ENCODE data around the gene CROCC. TPM values are rescaled to one million over a fixed set of nuclear protein-coding genes. Genes with fewer than 3 reads are reported as not detected.

The CROCC gene
- total and polyA plus RNA-seq, 9 of the 15 experiments (the other 6 are each of a cell fraction or from before 2014, with no cell fraction given): 0.17 to 15.4 (median 7.6) TPM

- TF ChIP-seq ZNF609 (CRISPR knock-in tag; IDR thresholded peaks at IDR 0.05; ENCODE audit: borderline replicate concordance) (peak; percentile 94; the same call in 1 of the 2 replicates), E2F6 (IDR thresholded peaks at IDR 0.05; ENCODE audit: borderline replicate concordance in 1 of 2, extremely low read depth in 1 of 2, insufficient read depth in 1 of 2, insufficient read length in 1 of 2, low read depth in 1 of 2, low read length in 1 of 2, poor library complexity in 1 of 2, severe bottlenecking in 1 of 2) (peak in 1 of 2 experiments; percentile 20), ZBTB17 (CRISPR knock-in tag; IDR thresholded peaks at IDR 0.05) (0 out of 2 replicates have a peak, but pooled peaks have one; percentile 34), EP300 (IDR thresholded peaks at IDR 0.05; ENCODE audit: low read length) (peak; percentile 33; the same call in 1 of the 2 replicates), LCOR (CRISPR knock-in tag; IDR thresholded peaks at IDR 0.05) (peak; percentile 64; the same call in 1 of the 2 replicates), USF1 (CRISPR knock-in tag; IDR thresholded peaks at IDR 0.05) (peak; percentile 65), E2F3 (CRISPR knock-in tag; IDR thresholded peaks at IDR 0.05) (no peak), CHD4 (IDR thresholded peaks at IDR 0.05; ENCODE audit: insufficient read depth, insufficient replicate concordance, low read depth, low read length, poor library complexity, severe bottlenecking) (no peak), TAL1 (IDR thresholded peaks at IDR 0.05) (peak; percentile 46), MAX (CRISPR knock-in tag; IDR thresholded peaks at IDR 0.05) (peak; percentile 94), ZNF197 (CRISPR knock-in tag; IDR thresholded peaks at IDR 0.05; ENCODE audit: low read depth) (no peak), TRIM24 (IDR thresholded peaks at IDR 0.05) (0 out of 4 replicates have a peak, but pooled peaks of 1 of the 2 experiments have one; percentile 14), CBX5 (IDR thresholded peaks at IDR 0.05; ENCODE audit: borderline replicate concordance, low read depth) (no peak), FIP1L1 (IDR thresholded peaks at IDR 0.05; ENCODE audit: low read depth, low read length, poor library complexity, severe bottlenecking) (no peak), ZNF274 (IDR thresholded peaks at IDR 0.05; ENCODE audit: borderline replicate concordance, low read depth, low read length) (no peak), RFX5 (IDR thresholded peaks at IDR 0.05; ENCODE audit: low read depth, low read length) (no peak), TBP (optimal IDR thresholded peaks at IDR 0.05; ENCODE audit: low read depth, low read length) (peak; percentile 32), RNF2 (IDR thresholded peaks at IDR 0.05) (peak; percentile 41; the same call in 1 of the 2 replicates), PRMT5 (CRISPR knock-in tag; IDR thresholded peaks at IDR 0.05) (no peak), ESRRA (IDR thresholded peaks at IDR 0.05; ENCODE audit: borderline replicate concordance, low read depth) (peak; percentile 72; the same call in 1 of the 2 replicates), ELF1 (tag; IDR thresholded peaks at IDR 0.05) (no peak)
Observed at GRCh38 chr1:17013491-17014320, 92.0 kb downstream of the CROCC start (continued).
